ENCODE data around the gene DMBT1.
"Not testable (repeated sequence)": the region's sequence is repeated elsewhere in the genome, so short reads cannot be mapped to it uniquely, and the experiment has no call there.

Gene DMBT1

GRCh38 chr10:122586070-122586469 lies 25.5 kb downstream of the DMBT1 start:
- DNase-seq (ENCODE audit: low read depth) = not testable (repeated sequence)

GRCh38 chr10:122587098-122587760 lies 26.7 kb downstream of the DMBT1 start:
- DNase-seq (ENCODE audit: low read depth) = no peak

DNA sequence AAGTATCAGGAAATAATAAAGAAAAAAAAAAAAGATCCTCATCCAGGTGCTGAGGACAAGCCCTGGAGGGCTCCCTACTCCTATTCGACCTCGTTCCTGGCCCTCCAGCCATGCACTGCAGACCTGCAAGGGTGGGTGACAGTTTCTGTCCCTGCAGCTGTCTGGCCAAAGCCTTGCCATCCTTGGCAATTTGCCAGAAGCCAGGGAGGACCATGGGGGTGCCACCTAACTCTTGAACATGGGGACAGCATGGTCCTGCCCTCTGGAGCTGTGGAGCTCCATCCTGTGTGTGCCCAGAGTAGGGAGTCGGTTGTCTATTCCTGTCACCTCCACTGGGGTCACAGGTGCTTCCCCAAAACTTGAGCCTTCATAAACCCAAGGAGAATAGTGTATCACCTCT lies 27.8 kb downstream of the DMBT1 start:
- DNase-seq (ENCODE audit: low read depth) = no peak

DNA sequence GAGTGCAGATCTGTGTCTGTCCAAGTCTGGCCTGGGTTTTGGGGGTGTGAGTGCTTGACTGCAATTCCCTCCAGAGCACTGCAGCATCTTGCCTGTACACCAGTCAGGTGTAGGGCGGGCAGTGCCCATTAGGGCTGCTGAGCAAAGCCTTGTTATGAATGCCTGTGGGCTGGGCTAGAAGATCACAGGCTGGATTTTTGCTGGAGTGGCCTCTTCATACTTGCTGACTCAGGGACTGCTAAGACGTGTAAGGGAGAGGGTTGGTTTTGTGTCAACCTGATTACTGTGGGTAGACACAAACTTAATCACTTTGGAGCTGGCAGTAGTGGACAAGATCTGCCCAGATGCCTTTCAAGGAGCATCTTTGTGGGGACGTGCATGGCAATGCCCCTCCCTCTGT lies 29.6 kb downstream of the DMBT1 start:
- DNase-seq (ENCODE audit: low read depth) = no peak

GRCh38 chr10:122591736-122592135 lies 31.2 kb downstream of the DMBT1 start:
- DNase-seq (ENCODE audit: low read depth) = no peak

GRCh38 chr10:122592161-122592560 lies 31.6 kb downstream of the DMBT1 start:
- no peak for DNase-seq (ENCODE audit: low read depth)

GRCh38 chr10:122617476-122618270 lies 57.1 kb downstream of the DMBT1 start:
- DNase-seq (ENCODE audit: low read depth) = no peak

DNA sequence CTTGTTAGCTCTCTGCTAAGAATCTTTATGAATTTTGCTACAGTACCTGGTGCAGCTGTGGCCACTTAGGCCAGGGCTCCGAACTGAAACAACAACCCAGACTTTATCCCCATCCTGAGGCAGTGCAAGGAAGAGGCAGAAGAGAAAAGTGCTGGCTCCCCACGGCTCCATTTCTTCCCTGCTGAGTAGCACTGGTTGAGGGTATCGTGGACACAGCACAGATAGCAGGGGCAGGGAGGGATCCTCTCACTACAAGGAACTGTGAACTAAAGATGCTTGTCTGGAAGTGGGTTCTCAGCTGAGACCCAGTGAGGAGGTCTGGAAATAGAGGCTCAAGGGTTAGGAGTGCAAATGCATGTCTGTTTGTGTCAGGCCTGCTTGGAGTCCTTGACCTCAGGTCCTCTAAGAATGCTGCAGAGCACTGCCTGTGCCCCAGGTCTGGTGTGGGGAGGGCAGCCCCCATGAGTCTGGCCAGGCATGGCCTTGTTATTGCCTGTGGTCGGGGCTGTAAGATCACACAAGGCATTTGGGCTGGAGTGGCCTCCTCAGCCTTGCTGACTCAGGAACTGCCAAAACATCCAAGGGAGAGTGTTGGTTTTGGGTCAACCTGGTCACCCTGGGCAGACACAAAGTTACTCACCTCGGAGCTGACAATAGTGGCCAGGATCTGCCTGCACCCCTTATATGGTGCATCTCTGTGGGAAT lies 58.1 kb downstream of the DMBT1 start:
- DNase-seq (ENCODE audit: low read depth) = no peak

- DNase-seq (ENCODE audit: low read depth) = not testable (repeated sequence)
Measured at GRCh38 chr10:122620961-122621360, 60.4 kb downstream of the DMBT1 start.

DNA sequence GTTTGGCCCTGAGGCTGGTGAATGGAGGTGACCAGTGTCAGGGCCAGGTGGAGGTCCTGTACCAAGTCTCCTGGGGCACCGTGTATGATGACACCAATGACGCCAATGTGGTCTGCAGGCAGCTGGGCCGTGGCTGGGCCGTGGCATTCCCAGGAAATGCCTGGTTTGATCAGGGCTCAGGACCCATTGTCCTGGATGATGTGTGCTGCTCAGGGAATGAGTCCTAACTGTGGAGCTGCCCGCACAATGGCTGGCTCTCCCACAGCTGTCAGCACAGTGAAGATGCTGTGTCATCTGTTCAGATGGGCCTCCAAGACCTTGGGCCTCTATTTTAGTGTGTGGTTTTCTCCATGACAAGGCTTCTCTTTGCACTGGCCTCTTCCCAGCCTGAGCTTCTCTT lies 64.0 kb downstream of the DMBT1 start:
- no peak for DNase-seq (ENCODE audit: low read depth)

GRCh38 chr10:122630526-122630925 lies 70.0 kb downstream of the DMBT1 start:
- no peak for DNase-seq (ENCODE audit: low read depth)

DNA sequence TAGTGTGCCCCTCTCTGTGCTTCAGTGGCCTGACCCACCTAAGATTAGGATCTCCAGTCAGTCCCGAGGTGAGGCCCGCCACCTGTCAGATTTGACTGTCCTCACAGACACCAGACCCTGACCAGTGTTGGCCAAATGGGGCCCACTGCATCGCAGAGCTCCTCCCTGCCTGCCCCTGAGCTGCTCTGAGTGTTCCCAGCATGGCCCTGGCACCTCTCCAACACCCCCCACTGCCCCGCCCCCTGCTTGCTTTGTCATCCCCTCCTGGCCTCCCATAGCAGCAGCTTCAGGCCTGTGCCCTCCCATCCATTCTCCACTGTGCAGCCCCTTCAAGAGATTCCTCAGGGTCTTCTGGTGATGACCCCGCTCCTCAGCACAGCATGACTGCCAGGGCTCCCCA lies 71.5 kb downstream of the DMBT1 start:
- no peak for DNase-seq (ENCODE audit: low read depth)

DNA sequence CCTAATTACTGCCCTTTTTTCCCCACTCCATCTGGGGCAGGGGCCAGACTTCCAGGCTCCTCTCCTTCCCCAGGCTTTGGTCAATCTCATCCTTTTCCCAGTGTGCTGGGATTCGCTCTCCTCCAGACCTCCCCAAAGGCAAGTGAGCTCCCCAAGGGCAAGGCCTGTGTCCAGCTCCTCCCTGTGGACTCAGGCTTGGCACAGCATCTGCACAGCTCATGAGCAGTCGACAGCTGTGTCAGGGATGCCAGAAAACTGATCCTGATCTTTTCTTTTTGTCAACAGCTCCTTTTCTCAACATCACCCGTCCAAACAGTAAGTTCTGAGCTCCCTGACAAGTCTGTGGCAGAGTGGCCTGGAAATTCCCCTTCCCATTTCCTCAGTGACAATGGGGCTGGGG lies 72.0 kb downstream of the DMBT1 start:
- no peak for DNase-seq (ENCODE audit: low read depth)

- DNase-seq (ENCODE audit: low read depth) = no peak
Measured at GRCh38 chr10:122636953-122637352, 76.4 kb downstream of the DMBT1 start.

- DNase-seq (ENCODE audit: low read depth) = no peak
Measured at GRCh38 chr10:122637376-122637775, 76.8 kb downstream of the DMBT1 start.

- no peak for DNase-seq (ENCODE audit: low read depth)
Measured at GRCh38 chr10:122638106-122638505, 77.6 kb downstream of the DMBT1 start.

GRCh38 chr10:122639801-122640200 lies 79.2 kb downstream of the DMBT1 start:
- no peak for DNase-seq (ENCODE audit: low read depth)

DNA sequence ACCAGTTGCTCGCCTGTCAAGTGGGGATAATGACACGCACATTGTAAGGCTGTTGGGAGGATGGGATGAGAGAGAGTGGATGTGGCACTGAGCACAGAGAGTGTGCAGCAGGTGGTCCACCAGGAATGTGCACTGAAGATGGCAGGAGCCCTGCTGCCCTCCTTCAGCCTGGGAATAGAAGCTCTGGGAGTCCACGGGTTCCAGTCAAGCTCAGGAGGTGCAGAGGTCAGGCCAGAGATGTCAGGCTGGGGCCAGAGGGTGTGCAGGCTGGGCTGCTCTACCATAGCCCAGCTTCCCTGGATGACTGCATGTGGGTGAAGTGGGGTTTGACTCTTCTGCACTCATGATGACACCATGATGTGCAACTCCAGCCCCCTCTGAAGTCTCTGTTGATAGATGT lies 80.4 kb downstream of the DMBT1 start:
- no peak for DNase-seq (ENCODE audit: low read depth)

DNA sequence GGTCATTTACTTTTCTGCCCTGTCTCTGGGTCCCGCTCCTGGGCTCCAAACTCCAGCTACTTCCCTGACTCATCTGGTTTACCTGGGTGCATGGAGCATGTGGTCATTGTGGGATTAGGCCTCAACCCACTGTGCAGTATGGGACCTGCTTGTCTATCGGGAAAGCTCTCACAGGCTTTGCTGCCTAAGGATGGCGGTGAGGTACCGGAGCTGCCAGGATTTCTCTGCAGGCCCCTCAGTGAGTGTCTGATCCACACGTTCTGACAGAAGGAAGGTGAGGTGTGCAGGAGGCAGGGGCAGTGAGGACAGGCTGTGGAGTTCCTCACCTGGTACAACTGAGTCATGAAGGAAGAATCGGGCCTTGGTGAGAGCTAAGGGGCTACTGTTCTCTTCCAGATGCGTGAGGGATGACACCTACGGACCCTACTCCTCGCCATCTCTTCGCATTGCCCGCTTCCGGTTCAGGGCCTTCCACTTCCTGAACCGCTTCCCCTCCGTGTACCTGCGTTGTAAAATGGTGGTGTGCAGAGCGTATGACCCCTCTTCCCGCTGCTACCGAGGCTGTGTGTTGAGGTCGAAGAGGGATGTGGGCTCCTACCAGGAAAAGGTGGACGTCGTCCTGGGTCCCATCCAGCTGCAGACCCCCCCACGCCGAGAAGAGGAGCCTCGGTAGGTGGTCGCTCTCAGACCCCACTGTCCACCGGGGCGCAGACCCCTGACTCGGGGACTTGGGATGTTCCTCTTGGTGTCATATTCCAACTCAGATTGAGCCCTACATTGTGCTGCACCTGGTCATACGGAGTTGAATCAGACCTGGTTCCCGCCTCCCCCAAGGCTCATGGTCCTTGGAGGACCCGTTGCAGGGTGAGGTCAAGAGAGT lies 82.4 kb downstream of the DMBT1 start:
- no peak for DNase-seq (ENCODE audit: low read depth)

DNA sequence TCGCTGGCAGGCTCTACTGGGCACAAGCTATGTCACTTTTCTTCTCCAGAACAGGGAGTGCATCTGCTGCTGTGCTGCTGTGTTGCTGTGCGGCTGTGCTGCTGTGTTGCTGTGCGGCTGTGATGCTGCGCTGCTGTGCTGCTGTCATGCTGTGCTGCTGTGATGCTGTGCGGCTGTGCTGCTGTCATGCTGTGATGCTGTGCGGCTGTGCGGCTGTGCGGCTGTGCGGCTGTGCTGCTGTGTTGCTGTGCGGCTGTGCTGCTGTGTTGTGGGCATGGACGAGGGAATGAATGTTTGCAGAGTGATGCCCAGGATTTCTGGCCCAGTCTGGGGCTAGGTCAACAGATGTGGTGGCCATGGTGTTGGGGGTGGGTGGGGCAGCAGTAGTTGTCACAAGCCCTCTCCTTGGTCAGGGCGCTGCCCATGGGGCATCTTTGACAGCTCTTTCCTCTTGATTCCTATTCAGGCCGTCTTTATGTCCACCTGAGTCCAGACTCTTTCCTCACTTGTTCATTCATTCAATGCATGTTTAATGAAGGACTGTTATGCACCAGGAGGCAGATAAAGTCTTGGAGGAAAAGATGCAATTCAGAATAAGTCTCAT lies 83.5 kb downstream of the DMBT1 start:
- DNase-seq (ENCODE audit: low read depth) = no peak

DNA sequence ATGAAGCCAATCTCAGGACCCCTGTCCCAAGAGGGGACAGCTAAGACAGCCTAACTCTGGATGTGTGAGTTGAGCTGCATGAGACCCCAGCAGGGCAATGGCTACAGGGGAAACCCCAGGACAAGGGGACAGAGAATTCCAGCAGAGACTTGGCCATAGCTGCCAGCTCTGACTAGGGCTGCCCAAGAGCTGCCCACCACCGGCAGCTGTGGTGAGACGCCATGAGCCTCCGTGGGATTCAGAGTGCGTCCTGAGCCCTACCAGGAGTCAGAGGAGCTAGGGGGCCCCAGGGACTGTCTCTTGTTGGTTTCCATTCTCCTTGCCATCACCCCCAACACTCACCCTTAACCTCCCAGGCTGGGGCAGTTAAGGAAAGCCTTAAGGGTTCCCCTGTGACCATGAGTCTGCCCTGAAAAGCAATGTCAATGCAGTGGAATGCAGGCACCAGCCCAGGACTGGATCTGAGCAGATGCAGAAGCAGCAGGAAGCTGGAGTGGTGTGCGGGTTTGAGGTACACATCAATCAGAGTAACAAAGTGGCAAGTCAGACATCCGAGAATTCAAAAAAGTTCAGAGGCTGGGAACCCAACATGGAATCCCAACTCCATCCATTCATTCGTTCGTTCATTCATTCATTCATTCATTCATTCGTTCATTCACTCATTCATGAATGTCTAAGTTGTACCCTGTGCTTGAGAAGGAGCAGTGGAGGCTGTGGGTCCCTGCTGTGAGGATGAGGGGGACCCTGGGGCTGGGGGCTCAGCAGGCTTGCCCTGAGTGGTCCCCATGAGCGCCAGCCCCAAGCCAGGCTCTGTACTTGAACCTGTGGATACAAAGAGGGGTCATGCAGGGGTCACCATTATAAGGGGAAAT lies 86.2 kb downstream of the DMBT1 start:
- DNase-seq (ENCODE audit: low read depth) = no peak
